HepG2 (cell line): ENCODE measurements around the gene AP4M1. TPM values are rescaled to one million over a fixed set of nuclear protein-coding genes. Genes with fewer than 3 reads are reported as not detected.

Source experiments
- ATAC-seq: fragments of 200-7000 bp; cut with Tn5 transposase; 3 replicates; pipeline ENCODE4 v1.9.1; 2020; ENCODE audit warnings: mild to moderate bottlenecking, moderate library complexity
- BruUV-seq: library from RNA; stranded (reverse); fragments of 400-500 nt; replicated peaks from 2 replicates; lab custom pipeline; 2021; lab: Mats Ljungman, UMichigan
- CTCF ChIA-PET: fragments of 300-600 bp; formaldehyde crosslinking; extraction: SDS; loops from one replicate; lab custom pipeline; 2021; ENCODE audit warnings: low total read pairs, inconsistent platforms, low intra/inter-chr PET ratio; lab: Yijun Ruan, JAX
- POLR2A ChIA-PET: fragments of 350-600 bp; sonication (Branson Sonifier 250); formaldehyde crosslinking; loops from one replicate; lab custom pipeline; 2020; ENCODE audit warnings: antibody characterized with exemption, inconsistent platforms; lab: Yijun Ruan, JAX
- DNase-seq: peaks from one replicate; pipeline ENCODE4 v3.0.0-alpha.2; 2015; ENCODE audit warnings: low spot score
- FAIRE-seq: peaks from 3 replicates; lab custom pipeline; 2011; peaks lifted over from hg19 to GRCh38; lab: Jason Lieb, UNC
- H2AFZ ChIP-seq: one replicate; pipeline ENCODE4 v1.6.1; 2011; ENCODE audit warnings: low read length, inconsistent platforms
- H3K27ac ChIP-seq: fragments of 300-600 bp; 3 replicates; pipeline ENCODE4 v1.8.0; 2011; ENCODE audit warnings: mixed run types, mild to moderate bottlenecking, mixed read lengths, low read length, inconsistent platforms; ENCODE audit not compliant: insufficient read depth; ENCODE audit errors: extremely low read length
- H3K27me3 ChIP-seq, 2 experiments: fragments of 200-600 bp in 1 of 2; 2 replicates in 1 of 2; 3 replicates in 1 of 2; pipeline versions ENCODE4 v1.6.0 to v1.8.0; 2011; ENCODE audit warnings: low read length in 2 of 2, mild to moderate bottlenecking in 2 of 2, moderate library complexity in 2 of 2, inconsistent platforms in 1 of 2; ENCODE audit not compliant: insufficient read depth in 2 of 2, control insufficient read depth in 1 of 2
- H3K36me3 ChIP-seq, 2 experiments: fragments of 200-600 bp in 1 of 2; replicated peaks in 1 of 2; 2 replicates in 1 of 2; 3 replicates in 1 of 2; pipeline versions ENCODE4 v1.5.1 to v1.8.0; 2011; ENCODE audit warnings: low read length in 2 of 2, inconsistent platforms in 1 of 2; ENCODE audit not compliant: insufficient read depth in 2 of 2, control insufficient read depth in 1 of 2
- H3K4me1 ChIP-seq: 2 replicates; pipeline ENCODE4 v1.5.1; 2012; ENCODE audit warnings: low read length, inconsistent platforms; ENCODE audit not compliant: insufficient read depth
- H3K4me2 ChIP-seq: 2 replicates; pipeline ENCODE4 v1.6.0; 2011; ENCODE audit warnings: low read depth, low read length, inconsistent platforms
- H3K4me3 ChIP-seq, 3 experiments: fragments of 200-600 bp in 1 of 3; sonication (generic), shearing (Covaris generic) in 1 of 3; replicated peaks in 1 of 3; 2 replicates each; pipeline ENCODE4 v1.5.1; 2011 to 2016; ENCODE audit warnings: low read length in 3 of 3, inconsistent platforms in 2 of 3, low read depth in 2 of 3, mild to moderate bottlenecking in 2 of 3, control low read depth in 1 of 3, mixed read lengths in 1 of 3; ENCODE audit not compliant: insufficient read depth in 1 of 3
- H3K79me2 ChIP-seq: one replicate; pipeline ENCODE4 v1.6.1; 2011; ENCODE audit warnings: low read length, inconsistent platforms; ENCODE audit not compliant: insufficient read depth
- H3K9ac ChIP-seq: 2 replicates; pipeline ENCODE4 v1.6.0; 2011; ENCODE audit warnings: mild to moderate bottlenecking, low read depth, low read length, inconsistent platforms; ENCODE audit not compliant: insufficient read depth
- H3K9me3 ChIP-seq: 2 replicates; pipeline ENCODE4 v1.5.1; 2012; ENCODE audit warnings: mild to moderate bottlenecking, low read length
- H4K20me1 ChIP-seq: 2 replicates; pipeline ENCODE4 v1.6.0; 2011; ENCODE audit warnings: inconsistent platforms, mild to moderate bottlenecking, low read length, moderate library complexity; ENCODE audit not compliant: insufficient read depth
- FOSL1 ChIP-seq: sonication (generic); formaldehyde crosslinking; IDR thresholded peaks from 2 replicates; pipeline ENCODE4 v1.9.0; 2021; ENCODE audit warnings: missing genetic modification reagents, borderline replicate concordance
- HNF4A ChIP-seq: sonication (generic); formaldehyde crosslinking; IDR thresholded peaks from 2 replicates; pipeline ENCODE4 v1.4.0; 2020; ENCODE audit warnings: missing genetic modification reagents
- HNRNPL ChIP-seq: fragments of 200-400 bp; formaldehyde crosslinking; IDR thresholded peaks from 2 replicates; pipeline ENCODE4 v1.6.1; 2017; ENCODE audit warnings: mild to moderate bottlenecking, low read depth, low read length
- MED13 ChIP-seq: sonication (generic); formaldehyde crosslinking; IDR thresholded peaks from 2 replicates; pipeline ENCODE4 v1.5.0; 2020; ENCODE audit warnings: missing genetic modification reagents
- PPARG ChIP-seq: conservative IDR thresholded peaks from 2 replicates; pipeline ENCODE4 v1.6.1; 2016; ENCODE audit warnings: missing biosample characterization, missing genetic modification reagents
- RBFOX2 ChIP-seq: fragments of 200-400 bp; formaldehyde crosslinking; IDR thresholded peaks from 2 replicates; pipeline ENCODE4 v1.6.1; 2017; ENCODE audit warnings: low read depth, mild to moderate bottlenecking, low read length
- RBM22 ChIP-seq: fragments of 200-400 bp; formaldehyde crosslinking; optimal IDR thresholded peaks from 2 replicates; pipeline ENCODE3; 2017; ENCODE audit warnings: mild to moderate bottlenecking, low read length, moderate library complexity
- RFXANK ChIP-seq: IDR thresholded peaks from 2 replicates; pipeline ENCODE4 v1.6.1; 2016
- ZBTB43 ChIP-seq: sonication (generic); formaldehyde crosslinking; conservative IDR thresholded peaks from 2 replicates; pipeline ENCODE4 v1.4.0; 2020; ENCODE audit warnings: missing genetic modification reagents
- ZBTB7B ChIP-seq: sonication (generic); formaldehyde crosslinking; IDR thresholded peaks from 2 replicates; pipeline ENCODE4 v1.4.0; 2020; ENCODE audit warnings: missing genetic modification reagents
- ZC3H4 ChIP-seq: sonication (generic); formaldehyde crosslinking; IDR thresholded peaks from 2 replicates; pipeline ENCODE4 v1.4.0; 2020; ENCODE audit warnings: missing genetic modification reagents, borderline replicate concordance
- ZNF460 ChIP-seq: sonication (generic); formaldehyde crosslinking; IDR thresholded peaks from 2 replicates; pipeline ENCODE4 v1.5.1; 2020; ENCODE audit warnings: missing genetic modification reagents, mild to moderate bottlenecking, borderline replicate concordance
- ZNF629 ChIP-seq: sonication (generic); formaldehyde crosslinking; conservative IDR thresholded peaks from 2 replicates; pipeline ENCODE4 v1.5.0; 2020; ENCODE audit warnings: missing genetic modification reagents
- ZNF792 ChIP-seq: IDR thresholded peaks from 2 replicates; pipeline ENCODE4 v1.6.1; 2016
- ZSCAN25 ChIP-seq: sonication (generic); formaldehyde crosslinking; IDR thresholded peaks from 2 replicates; pipeline ENCODE4 v1.8.0; 2022; ENCODE audit warnings: mild to moderate bottlenecking, missing genetic modification reagents
- WGBS: methylation state at CpG from one replicate; pipeline ENCODE4 v1.1.6; 2017; ENCODE audit warnings: low lambda C conversion rate; 5-methylcytosine and 5-hydroxymethylcytosine counted together
- in situ Hi-C: cut with HindIII; loops from 2 replicates; pipeline ENCODE4 v1.10.0; 2017; ENCODE audit warnings: low pct_unique_long_range_greater_than_20kb; ENCODE audit not compliant: extremely low pct_ligation_motif_present
- intact Hi-C: fragments of 100-400 bp; cut with micrococcal nuclease; formaldehyde crosslinking; loops from one replicate; pipeline ENCODE4 v1.10.0; 2022; ENCODE audit not compliant: unreplicated experiment
- polyA plus RNA-seq, 8 experiments: library from polyadenylated mRNA; depleted of rRNA in 3 of 8; stranded (reverse) in 7 of 8; unstranded in 1 of 8; fragments of >200 nt; fragmentation: Illumina TruSeq in 4 of 8; extraction: Trizol in 4 of 8; gene quantifications; 2 replicates each; pipeline versions ENCODE4 v1.2.1 to v1.2.3, GENCODE V29; 2011 to 2016; ENCODE audit warnings: low read depth in 4 of 8, missing spikeins in 1 of 8, mixed read lengths in 1 of 8; ENCODE audit not compliant: insufficient read depth in 1 of 8
- total RNA-seq, 5 experiments: library from RNA; depleted of rRNA; stranded (reverse); fragments of >200 nt; fragmentation: Illumina TruSeq; extraction: Trizol; gene quantifications; 2 replicates each; pipeline ENCODE4 v1.2.3, GENCODE V29; 2016; ENCODE audit warnings: low read depth in 1 of 5
- TF ChIP-seq, protein P1 (sequence below): sonication (generic); formaldehyde crosslinking; IDR thresholded peaks from 2 replicates; pipeline ENCODE4 v1.4.0; 2020; ENCODE audit warnings: missing genetic modification reagents
- TF ChIP-seq, protein P2 (sequence below): sonication (generic); formaldehyde crosslinking; conservative IDR thresholded peaks from 2 replicates; pipeline ENCODE4 v1.4.0; 2020; ENCODE audit warnings: mild to moderate bottlenecking, missing genetic modification reagents, moderate library complexity

The AP4M1 gene
- total and polyA plus RNA-seq, 2 of the 13 experiments (the other 11 are each of a cell fraction or from before 2014, with no cell fraction given) = 6.3 to 9.7 TPM

GRCh38 chr7:100077205-100077604, 24.2 kb upstream of the AP4M1 start (continued):
- TF ChIP-seq HNRNPL (no peak), ZBTB7B (CRISPR knock-in tag) (no peak), MED13 (CRISPR knock-in tag) (no peak), ZNF460 (CRISPR knock-in tag) (no peak), RBFOX2 (peak; percentile 56), ZNF629 (CRISPR knock-in tag) (no peak)
- TF ChIP-seq, protein P1, sequence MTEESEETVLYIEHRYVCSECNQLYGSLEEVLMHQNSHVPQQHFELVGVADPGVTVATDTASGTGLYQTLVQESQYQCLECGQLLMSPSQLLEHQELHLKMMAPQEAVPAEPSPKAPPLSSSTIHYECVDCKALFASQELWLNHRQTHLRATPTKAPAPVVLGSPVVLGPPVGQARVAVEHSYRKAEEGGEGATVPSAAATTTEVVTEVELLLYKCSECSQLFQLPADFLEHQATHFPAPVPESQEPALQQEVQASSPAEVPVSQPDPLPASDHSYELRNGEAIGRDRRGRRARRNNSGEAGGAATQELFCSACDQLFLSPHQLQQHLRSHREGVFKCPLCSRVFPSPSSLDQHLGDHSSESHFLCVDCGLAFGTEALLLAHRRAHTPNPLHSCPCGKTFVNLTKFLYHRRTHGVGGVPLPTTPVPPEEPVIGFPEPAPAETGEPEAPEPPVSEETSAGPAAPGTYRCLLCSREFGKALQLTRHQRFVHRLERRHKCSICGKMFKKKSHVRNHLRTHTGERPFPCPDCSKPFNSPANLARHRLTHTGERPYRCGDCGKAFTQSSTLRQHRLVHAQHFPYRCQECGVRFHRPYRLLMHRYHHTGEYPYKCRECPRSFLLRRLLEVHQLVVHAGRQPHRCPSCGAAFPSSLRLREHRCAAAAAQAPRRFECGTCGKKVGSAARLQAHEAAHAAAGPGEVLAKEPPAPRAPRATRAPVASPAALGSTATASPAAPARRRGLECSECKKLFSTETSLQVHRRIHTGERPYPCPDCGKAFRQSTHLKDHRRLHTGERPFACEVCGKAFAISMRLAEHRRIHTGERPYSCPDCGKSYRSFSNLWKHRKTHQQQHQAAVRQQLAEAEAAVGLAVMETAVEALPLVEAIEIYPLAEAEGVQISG (CRISPR knock-in tag) = peak; percentile 43; the same call in 1 of the 2 replicates

- peak; percentile 96 for DNase-seq
- no peak for TF ChIP-seq RFXANK (CRISPR knock-in tag)
- TF ChIP-seq RBM22 = peak; percentile 49
- TF ChIP-seq ZC3H4 (CRISPR knock-in tag) = no peak
- no peak for TF ChIP-seq FOSL1 (CRISPR knock-in tag)
- peak; percentile 76 for TF ChIP-seq HNF4A (CRISPR knock-in tag)
- TF ChIP-seq, protein P2, sequence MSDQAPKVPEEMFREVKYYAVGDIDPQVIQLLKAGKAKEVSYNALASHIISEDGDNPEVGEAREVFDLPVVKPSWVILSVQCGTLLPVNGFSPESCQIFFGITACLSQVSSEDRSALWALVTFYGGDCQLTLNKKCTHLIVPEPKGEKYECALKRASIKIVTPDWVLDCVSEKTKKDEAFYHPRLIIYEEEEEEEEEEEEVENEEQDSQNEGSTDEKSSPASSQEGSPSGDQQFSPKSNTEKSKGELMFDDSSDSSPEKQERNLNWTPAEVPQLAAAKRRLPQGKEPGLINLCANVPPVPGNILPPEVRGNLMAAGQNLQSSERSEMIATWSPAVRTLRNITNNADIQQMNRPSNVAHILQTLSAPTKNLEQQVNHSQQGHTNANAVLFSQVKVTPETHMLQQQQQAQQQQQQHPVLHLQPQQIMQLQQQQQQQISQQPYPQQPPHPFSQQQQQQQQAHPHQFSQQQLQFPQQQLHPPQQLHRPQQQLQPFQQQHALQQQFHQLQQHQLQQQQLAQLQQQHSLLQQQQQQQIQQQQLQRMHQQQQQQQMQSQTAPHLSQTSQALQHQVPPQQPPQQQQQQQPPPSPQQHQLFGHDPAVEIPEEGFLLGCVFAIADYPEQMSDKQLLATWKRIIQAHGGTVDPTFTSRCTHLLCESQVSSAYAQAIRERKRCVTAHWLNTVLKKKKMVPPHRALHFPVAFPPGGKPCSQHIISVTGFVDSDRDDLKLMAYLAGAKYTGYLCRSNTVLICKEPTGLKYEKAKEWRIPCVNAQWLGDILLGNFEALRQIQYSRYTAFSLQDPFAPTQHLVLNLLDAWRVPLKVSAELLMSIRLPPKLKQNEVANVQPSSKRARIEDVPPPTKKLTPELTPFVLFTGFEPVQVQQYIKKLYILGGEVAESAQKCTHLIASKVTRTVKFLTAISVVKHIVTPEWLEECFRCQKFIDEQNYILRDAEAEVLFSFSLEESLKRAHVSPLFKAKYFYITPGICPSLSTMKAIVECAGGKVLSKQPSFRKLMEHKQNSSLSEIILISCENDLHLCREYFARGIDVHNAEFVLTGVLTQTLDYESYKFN (CRISPR knock-in tag) = peak; percentile 82
- 0 out of 2 replicates have a peak, but pooled peaks have one; percentile 22 for TF ChIP-seq ZBTB43 (CRISPR knock-in tag)
- TF ChIP-seq ZSCAN25 (CRISPR knock-in tag) = peak; percentile 36; the same call in 1 of the 2 replicates
- 0 out of 2 replicates have a peak, but pooled peaks have one; percentile 49 for TF ChIP-seq ZNF792 (CRISPR knock-in tag)
- TF ChIP-seq PPARG (CRISPR knock-in tag) = peak; percentile 88
Observed at GRCh38 chr7:100079024-100079560, 22.4 kb upstream of the AP4M1 start.

More at GRCh38 chr7:100079024-100079560, 22.4 kb upstream of the AP4M1 start:
- POLR2A ChIA-PET = interaction anchor here (0.9 to 2.3 kb wide), 14 partner anchors 10 to 160 kb away, joined by 3 to 13 read pairs (median 4); partner anchors contain the start of genes AP4M1, GJC3, MBLAC1 and MCM7
- Histone ChIP-seq H3K4me3 (peak overlapping the region; percentile 91 to 99 (median 92); a peak in 5 of 6 replicates), H3K9ac (peak overlapping the region; percentile 99), H3K36me3 (peaks cover 15 to 36% of the 10 kb centered on the region in 2 experiments), H3K9me3 (no peaks in the 10 kb centered on the region), H3K27me3 (no peaks in the 10 kb centered on the region; a peak in 1 of 5 replicates), H3K4me1 (peaks cover 49% of the 10 kb centered on the region), H4K20me1 (peaks cover 36% of the 10 kb centered on the region), H3K4me2 (peak overlapping the region; percentile 97), H3K27ac (peak overlapping the region; percentile 96), H3K79me2 (peaks cover 63% of the 10 kb centered on the region), H2AFZ (no peak overlapping the region)
- no TSS peak for BruUV-seq
- in situ Hi-C loops = no loop called here
- WGBS = 8% methylated on average over 7 of the region's 7 CpGs
- ATAC-seq = peak; percentile 73
- CTCF ChIA-PET = no interaction called here
- intact Hi-C loops = no loop called here
- peak; percentile 97 for FAIRE-seq
